HepG2 (cell line): ENCODE data around the gene NTMT1. TPM values are rescaled to one million over a fixed set of nuclear protein-coding genes. Genes with fewer than 3 reads are reported as not detected.

ENCODE experiments used
- CCDC6 ChIP-seq: sonication (generic); formaldehyde crosslinking; IDR thresholded peaks from 2 replicates; pipeline ENCODE4 v1.8.1; 2022; ENCODE audit warnings: mild to moderate bottlenecking, missing genetic modification reagents, moderate library complexity
- HDAC6 ChIP-seq: fragments of 200-600 bp; sonication (generic); IDR thresholded peaks from 2 replicates; pipeline ENCODE4 v1.7.0; 2017; ENCODE audit warnings: mild to moderate bottlenecking, antibody characterized with exemption, low read length, low read depth
- KLF15 ChIP-seq: sonication (generic); formaldehyde crosslinking; IDR thresholded peaks from 2 replicates; pipeline ENCODE4 v1.8.1; 2023; ENCODE audit warnings: borderline replicate concordance, mild to moderate bottlenecking, inconsistent platforms, missing genetic modification reagents, mixed read lengths
- MAFF ChIP-seq: IDR thresholded peaks from 2 replicates; pipeline ENCODE4 v1.6.1; 2011; ENCODE audit warnings: low read depth, low read length, improper control_type of control experiment
- MXD1 ChIP-seq: sonication (generic); formaldehyde crosslinking; IDR thresholded peaks from 2 replicates; pipeline ENCODE4 v1.4.0; 2020; ENCODE audit warnings: mild to moderate bottlenecking, missing genetic modification reagents
- MXD4 ChIP-seq: IDR thresholded peaks from 2 replicates; pipeline ENCODE4 v1.6.1; 2016; ENCODE audit warnings: mild to moderate bottlenecking, missing biosample characterization, missing genetic modification reagents
- NFRKB ChIP-seq: fragments of 450-650 bp; IDR thresholded peaks from 2 replicates; pipeline ENCODE4 v1.6.1; 2017
- SMC3 ChIP-seq: IDR thresholded peaks from 2 replicates; pipeline ENCODE4 v1.6.1; 2011; ENCODE audit warnings: low read length, improper control_type of control experiment
- SOX13 ChIP-seq, 3 experiments: fragments of 450-650 bp in 1 of 3; sonication (generic) in 1 of 3; formaldehyde crosslinking in 1 of 3; IDR thresholded peaks in 2 of 3; conservative IDR thresholded peaks in 1 of 3; 2 replicates each; pipeline versions ENCODE4 v1.5.0 to v1.6.1; 2016 to 2020; ENCODE audit warnings: antibody characterized with exemption in 1 of 3, mild to moderate bottlenecking in 1 of 3, missing compliant biosample characterization in 1 of 3, missing genetic modification reagents in 1 of 3, moderate library complexity in 1 of 3
- TCF7 ChIP-seq: sonication (generic); IDR thresholded peaks from 2 replicates; pipeline ENCODE4 v1.6.1; 2016; ENCODE audit warnings: antibody characterized with exemption, low read depth
- THAP9 ChIP-seq: sonication (generic); formaldehyde crosslinking; IDR thresholded peaks from 2 replicates; pipeline ENCODE4; 2020; ENCODE audit warnings: missing genetic modification reagents, mild to moderate bottlenecking, borderline replicate concordance
- TRIM24 ChIP-seq: sonication (generic); formaldehyde crosslinking; IDR thresholded peaks from 2 replicates; pipeline ENCODE4 v1.8.0; 2022; ENCODE audit warnings: mild to moderate bottlenecking, missing genetic modification reagents
- ZBTB4 ChIP-seq: sonication (generic); formaldehyde crosslinking; IDR thresholded peaks from 2 replicates; pipeline ENCODE4 v1.4.0; 2020; ENCODE audit warnings: missing genetic modification reagents, mild to moderate bottlenecking, borderline replicate concordance
- ZNF331 ChIP-seq: sonication (generic); formaldehyde crosslinking; IDR thresholded peaks from 2 replicates; pipeline ENCODE4 v1.4.0; 2020; ENCODE audit warnings: missing genetic modification reagents
- ZNF343 ChIP-seq: sonication (generic); formaldehyde crosslinking; IDR thresholded peaks from 2 replicates; pipeline ENCODE4 v1.4.0; 2020; ENCODE audit warnings: mild to moderate bottlenecking, missing genetic modification reagents
- ZNF460 ChIP-seq: sonication (generic); formaldehyde crosslinking; IDR thresholded peaks from 2 replicates; pipeline ENCODE4 v1.5.1; 2020; ENCODE audit warnings: missing genetic modification reagents, mild to moderate bottlenecking, borderline replicate concordance
- ZNF484 ChIP-seq: sonication (generic); formaldehyde crosslinking; IDR thresholded peaks from 2 replicates; pipeline ENCODE4 v1.5.1; 2020; ENCODE audit warnings: mild to moderate bottlenecking, low read depth, missing genetic modification reagents, borderline replicate concordance
- polyA plus RNA-seq, 8 experiments: library from polyadenylated mRNA; depleted of rRNA in 3 of 8; stranded (reverse) in 7 of 8; unstranded in 1 of 8; fragments of >200 nt; fragmentation: Illumina TruSeq in 4 of 8; extraction: Trizol in 4 of 8; gene quantifications; 2 replicates each; pipeline versions ENCODE4 v1.2.1 to v1.2.3, GENCODE V29; 2011 to 2016; ENCODE audit warnings: low read depth in 4 of 8, missing spikeins in 1 of 8, mixed read lengths in 1 of 8; ENCODE audit not compliant: insufficient read depth in 1 of 8
- total RNA-seq, 5 experiments: library from RNA; depleted of rRNA; stranded (reverse); fragments of >200 nt; fragmentation: Illumina TruSeq; extraction: Trizol; gene quantifications; 2 replicates each; pipeline ENCODE4 v1.2.3, GENCODE V29; 2016; ENCODE audit warnings: low read depth in 1 of 5
- TF ChIP-seq, protein P1 (sequence below): IDR thresholded peaks from 2 replicates; pipeline ENCODE4 v1.6.1; 2016; ENCODE audit warnings: mild to moderate bottlenecking
- TF ChIP-seq, protein P2 (sequence below): sonication (generic); formaldehyde crosslinking; IDR thresholded peaks from 2 replicates; pipeline ENCODE4 v1.4.0; 2020; ENCODE audit warnings: missing genetic modification reagents; ENCODE audit errors: not compliant biosample characterization

NTMT1 gene
- total and polyA plus RNA-seq, 2 of the 13 experiments (the other 11 are each of a cell fraction or from before 2014, with no cell fraction given) = 49.1 to 53.8 TPM

DNA sequence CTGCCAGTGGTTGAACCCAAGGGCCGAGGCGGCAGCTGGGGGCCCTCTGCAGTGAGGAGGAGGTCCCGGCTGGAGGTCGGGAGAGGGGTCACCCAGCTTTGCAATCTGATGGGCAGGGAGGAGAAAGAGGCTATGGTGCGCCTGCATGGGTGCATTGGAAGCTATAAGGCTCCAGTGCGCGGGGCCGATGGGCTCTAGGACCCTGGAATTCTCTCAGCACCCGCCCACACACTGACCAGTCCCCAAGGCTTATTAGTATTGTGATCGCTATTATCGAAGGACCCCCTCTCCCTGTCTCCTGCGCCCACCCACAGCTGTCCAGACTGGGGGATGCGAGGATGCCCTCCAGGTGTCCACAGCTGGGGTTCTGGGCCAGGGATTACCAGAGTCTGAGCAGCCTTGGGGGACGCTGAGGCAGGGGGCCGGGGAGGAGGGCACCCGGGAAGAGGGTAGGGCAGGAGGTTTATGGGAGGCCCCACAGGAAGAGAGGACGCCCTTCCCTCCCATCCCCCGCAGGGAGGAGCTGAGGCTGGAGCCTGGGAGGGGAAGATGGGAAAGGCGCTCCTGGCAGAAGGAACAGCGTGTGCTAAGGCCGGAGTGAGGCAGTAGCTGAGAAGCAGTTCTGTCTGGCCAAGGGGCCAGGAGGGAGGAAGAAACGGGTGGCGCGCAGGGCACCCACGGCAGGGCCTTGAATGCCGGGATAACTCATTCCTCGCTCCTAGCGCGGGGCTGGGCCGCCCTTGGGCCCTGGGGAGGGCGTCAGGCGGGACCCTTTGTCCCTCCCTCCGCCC lies 29.2 kb upstream of the NTMT1 start (continued):
- TF ChIP-seq MXD4 (CRISPR knock-in tag) (no peak), TCF7 (peak; percentile 16; the same call in 1 of the 2 replicates), ZNF460 (CRISPR knock-in tag) (peak; percentile 45; the same call in 1 of the 2 replicates), MAFF (no peak), ZBTB4 (CRISPR knock-in tag) (peak; percentile 24; the same call in 1 of the 2 replicates), TRIM24 (CRISPR knock-in tag) (no peak), NFRKB (no peak), HDAC6 (no peak), ZNF343 (CRISPR knock-in tag) (no peak; the same call in 1 of the 2 replicates), ZNF331 (CRISPR knock-in tag) (no peak), SMC3 (no peak), THAP9 (CRISPR knock-in tag) (no peak), CCDC6 (CRISPR knock-in tag) (0 out of 2 replicates have a peak, but pooled peaks have one; percentile 1), KLF15 (no peak; the same call in 1 of the 2 replicates), ZNF484 (no peak), MXD1 (CRISPR knock-in tag) (no peak), SOX13 (IDR thresholded peaks at IDR 0.05) (peak; percentile 53; the same call in 1 of the 2 replicates), SOX13 (CRISPR knock-in tag; conservative IDR thresholded peaks at IDR 0.05 in 1 of 2, IDR thresholded peaks at IDR 0.05 in 1 of 2) (no peak)
- TF ChIP-seq, protein P1, sequence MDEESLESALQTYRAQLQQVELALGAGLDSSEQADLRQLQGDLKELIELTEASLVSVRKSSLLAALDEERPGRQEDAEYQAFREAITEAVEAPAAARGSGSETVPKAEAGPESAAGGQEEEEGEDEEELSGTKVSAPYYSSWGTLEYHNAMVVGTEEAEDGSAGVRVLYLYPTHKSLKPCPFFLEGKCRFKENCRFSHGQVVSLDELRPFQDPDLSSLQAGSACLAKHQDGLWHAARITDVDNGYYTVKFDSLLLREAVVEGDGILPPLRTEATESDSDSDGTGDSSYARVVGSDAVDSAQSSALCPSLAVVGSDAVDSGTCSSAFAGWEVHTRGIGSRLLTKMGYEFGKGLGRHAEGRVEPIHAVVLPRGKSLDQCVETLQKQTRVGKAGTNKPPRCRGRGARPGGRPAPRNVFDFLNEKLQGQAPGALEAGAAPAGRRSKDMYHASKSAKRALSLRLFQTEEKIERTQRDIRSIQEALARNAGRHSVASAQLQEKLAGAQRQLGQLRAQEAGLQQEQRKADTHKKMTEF (CRISPR knock-in tag) = peak; percentile 36; the same call in 1 of the 2 replicates
- TF ChIP-seq, protein P2, sequence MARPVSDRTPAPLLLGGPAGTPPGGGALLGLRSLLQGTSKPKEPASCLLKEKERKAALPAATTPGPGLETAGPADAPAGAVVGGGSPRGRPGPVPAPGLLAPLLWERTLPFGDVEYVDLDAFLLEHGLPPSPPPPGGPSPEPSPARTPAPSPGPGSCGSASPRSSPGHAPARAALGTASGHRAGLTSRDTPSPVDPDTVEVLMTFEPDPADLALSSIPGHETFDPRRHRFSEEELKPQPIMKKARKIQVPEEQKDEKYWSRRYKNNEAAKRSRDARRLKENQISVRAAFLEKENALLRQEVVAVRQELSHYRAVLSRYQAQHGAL = no peak
